KMS-11 (cell line): ENCODE measurements around the gene CCDC38.

Experiments used
- H2AFZ ChIP-seq: fragments of 200-600 bp; sonication (generic); 2 replicates; pipeline ENCODE4 v1.6.1; 2016; ENCODE audit warnings: antibody characterized with exemption, mixed run types, low read depth
- H3K27ac ChIP-seq: fragments of 200-600 bp; sonication (generic); 2 replicates; pipeline ENCODE4 v1.6.1; 2016; ENCODE audit warnings: mild to moderate bottlenecking, mixed run types
- H3K27me3 ChIP-seq: fragments of 200-600 bp; sonication (generic); 2 replicates; pipeline ENCODE4 v1.6.1; 2017; ENCODE audit warnings: mild to moderate bottlenecking, low read depth, mixed run types, moderate library complexity; ENCODE audit not compliant: insufficient read depth
- H3K36me3 ChIP-seq: fragments of 200-600 bp; sonication (generic); 2 replicates; pipeline ENCODE4 v1.6.1; 2017; ENCODE audit warnings: mild to moderate bottlenecking, mixed run types; ENCODE audit not compliant: insufficient read depth
- H3K4me1 ChIP-seq: fragments of 200-600 bp; sonication (generic); 2 replicates; pipeline ENCODE4 v1.6.1; 2016; ENCODE audit warnings: mild to moderate bottlenecking, low read depth, mixed run types; ENCODE audit not compliant: poor library complexity, severe bottlenecking
- H3K4me2 ChIP-seq: fragments of 200-600 bp; sonication (generic); 2 replicates; pipeline ENCODE4 v1.7.0; 2016; ENCODE audit warnings: mild to moderate bottlenecking, mixed run types
- H3K4me3 ChIP-seq: fragments of 200-600 bp; sonication (generic); IDR thresholded peaks from 2 replicates; pipeline ENCODE4 v1.6.1; 2017; ENCODE audit warnings: low read depth, low read length, mixed read lengths; ENCODE audit not compliant: insufficient read depth
- H3K79me2 ChIP-seq: fragments of 200-600 bp; sonication (generic); 2 replicates; pipeline ENCODE4 v1.6.1; 2016; ENCODE audit warnings: low read depth, mixed run types; ENCODE audit not compliant: insufficient read depth
- H3K9ac ChIP-seq: fragments of 200-600 bp; sonication (generic); 2 replicates; pipeline ENCODE4 v1.6.1; 2016; ENCODE audit warnings: mild to moderate bottlenecking, mixed run types
- H4K20me1 ChIP-seq: fragments of 200-600 bp; sonication (generic); 2 replicates; pipeline ENCODE4 v1.6.1; 2016; ENCODE audit warnings: mild to moderate bottlenecking, mixed run types; ENCODE audit not compliant: insufficient read depth
- TF ChIP-seq, protein P1 (sequence below): fragments of 200-600 bp; sonication (generic); conservative IDR thresholded peaks from 2 replicates; pipeline ENCODE4 v1.6.1; 2017; ENCODE audit warnings: low read depth, mild to moderate bottlenecking, antibody characterized with exemption, low read length, moderate library complexity, mixed read lengths

The CCDC38 gene

DNA sequence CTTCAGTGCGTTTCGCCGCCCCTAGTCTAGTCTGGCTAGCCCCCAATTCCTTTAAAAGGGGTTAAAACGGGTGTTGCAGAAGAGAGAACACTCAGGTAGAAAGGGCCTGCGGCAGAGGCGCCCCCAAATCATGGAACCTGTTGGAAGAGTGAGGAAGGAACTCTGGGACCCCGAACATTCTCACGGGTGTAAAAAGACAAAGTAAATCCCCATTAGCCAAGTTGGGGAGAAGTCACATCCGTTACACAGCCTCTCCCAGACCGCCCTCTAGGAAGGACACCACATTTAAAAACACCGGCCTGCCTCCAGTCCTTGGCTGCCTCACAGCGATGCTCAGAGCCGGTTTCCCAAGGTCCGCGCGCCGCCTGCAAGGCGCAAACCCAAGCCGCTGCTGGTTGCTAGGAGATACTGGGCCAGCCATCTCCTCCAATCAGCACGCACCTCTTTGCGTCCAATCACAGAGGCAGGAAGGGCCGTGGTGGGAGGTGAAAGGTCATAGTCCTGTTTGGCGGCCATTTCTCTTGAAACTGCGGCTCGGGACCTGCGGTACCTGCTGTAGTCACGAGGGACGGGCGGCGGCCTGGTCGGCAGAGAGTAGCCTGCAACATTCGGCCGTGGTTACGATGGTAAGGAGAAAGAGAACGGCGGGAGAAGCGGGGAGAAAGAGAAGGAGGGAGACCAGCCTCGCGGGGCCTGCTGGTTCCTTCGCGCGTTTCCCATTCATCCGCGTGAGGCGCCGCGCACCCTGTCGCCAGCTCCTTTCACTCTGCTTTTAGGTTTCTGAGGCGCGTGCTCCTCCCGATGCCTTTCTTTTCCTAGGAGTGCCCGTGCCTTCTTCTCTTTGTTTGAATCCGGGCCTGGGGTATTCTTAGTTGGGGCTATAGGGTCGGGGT lies 83.7 kb downstream of the CCDC38 start, which contains the start of gene SNRPF:
Gene SNRPF, plus strand, starts transcription at position 502 of the 893 bp plus-strand sequence. Its CDS starts 122 bp downstream, at position 624.
- Histone ChIP-seq H3K27me3 (no peaks in the 10 kb centered on the region), H3K4me1 (peaks cover 10% of the 10 kb centered on the region), H4K20me1 (no peaks in the 10 kb centered on the region), H3K27ac (peak within 1 kb of the TSS; percentile 51), H2AFZ (peak within 1 kb of the TSS; percentile 81), H3K4me3 (no peak within 1 kb of the TSS), H3K79me2 (peaks cover 37% of the 10 kb centered on the region), H3K36me3 (peaks cover 4% of the 10 kb centered on the region; the same call in 1 of the 2 replicates), H3K4me2 (peak within 1 kb of the TSS; percentile 83), H3K9ac (peak within 1 kb of the TSS; percentile 75)
- TF ChIP-seq, protein P1, sequence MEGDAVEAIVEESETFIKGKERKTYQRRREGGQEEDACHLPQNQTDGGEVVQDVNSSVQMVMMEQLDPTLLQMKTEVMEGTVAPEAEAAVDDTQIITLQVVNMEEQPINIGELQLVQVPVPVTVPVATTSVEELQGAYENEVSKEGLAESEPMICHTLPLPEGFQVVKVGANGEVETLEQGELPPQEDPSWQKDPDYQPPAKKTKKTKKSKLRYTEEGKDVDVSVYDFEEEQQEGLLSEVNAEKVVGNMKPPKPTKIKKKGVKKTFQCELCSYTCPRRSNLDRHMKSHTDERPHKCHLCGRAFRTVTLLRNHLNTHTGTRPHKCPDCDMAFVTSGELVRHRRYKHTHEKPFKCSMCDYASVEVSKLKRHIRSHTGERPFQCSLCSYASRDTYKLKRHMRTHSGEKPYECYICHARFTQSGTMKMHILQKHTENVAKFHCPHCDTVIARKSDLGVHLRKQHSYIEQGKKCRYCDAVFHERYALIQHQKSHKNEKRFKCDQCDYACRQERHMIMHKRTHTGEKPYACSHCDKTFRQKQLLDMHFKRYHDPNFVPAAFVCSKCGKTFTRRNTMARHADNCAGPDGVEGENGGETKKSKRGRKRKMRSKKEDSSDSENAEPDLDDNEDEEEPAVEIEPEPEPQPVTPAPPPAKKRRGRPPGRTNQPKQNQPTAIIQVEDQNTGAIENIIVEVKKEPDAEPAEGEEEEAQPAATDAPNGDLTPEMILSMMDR = no peak

DNA sequence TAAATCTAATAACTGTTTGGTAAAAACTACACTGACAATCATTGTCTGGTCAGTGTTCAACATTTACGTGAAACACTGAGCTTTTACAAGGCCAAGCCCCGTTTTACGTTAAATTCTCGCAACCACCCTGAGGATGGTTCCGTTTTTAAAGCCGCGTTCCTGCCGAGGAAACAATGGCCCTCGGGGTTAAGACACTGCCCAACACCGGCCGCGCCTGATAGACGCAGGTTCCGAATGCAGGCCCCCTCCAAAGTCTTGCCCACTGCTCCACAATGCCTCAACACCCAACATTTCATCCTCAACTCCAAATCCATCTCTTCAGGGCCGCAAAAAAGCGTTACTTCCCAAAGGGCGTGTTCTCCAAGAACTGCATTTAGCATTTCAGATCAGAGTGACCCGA lies 84.6 kb downstream of the CCDC38 start:
- no peaks in the 10 kb centered on the region for H4K20me1 ChIP-seq
- H2AFZ ChIP-seq = no peak overlapping the region
- peaks cover 34% of the 10 kb centered on the region for H3K79me2 ChIP-seq
- no peak overlapping the region for H3K4me2 ChIP-seq
- TF ChIP-seq, protein P1 = no peak
- no peak overlapping the region for H3K27ac ChIP-seq
- peaks cover 4% of the 10 kb centered on the region; the same call in 1 of the 2 replicates for H3K36me3 ChIP-seq
- H3K9ac ChIP-seq = no peak overlapping the region
- H3K27me3 ChIP-seq = no peaks in the 10 kb centered on the region
- H3K4me3 ChIP-seq = no peak overlapping the region
- peaks cover 10% of the 10 kb centered on the region for H3K4me1 ChIP-seq

DNA sequence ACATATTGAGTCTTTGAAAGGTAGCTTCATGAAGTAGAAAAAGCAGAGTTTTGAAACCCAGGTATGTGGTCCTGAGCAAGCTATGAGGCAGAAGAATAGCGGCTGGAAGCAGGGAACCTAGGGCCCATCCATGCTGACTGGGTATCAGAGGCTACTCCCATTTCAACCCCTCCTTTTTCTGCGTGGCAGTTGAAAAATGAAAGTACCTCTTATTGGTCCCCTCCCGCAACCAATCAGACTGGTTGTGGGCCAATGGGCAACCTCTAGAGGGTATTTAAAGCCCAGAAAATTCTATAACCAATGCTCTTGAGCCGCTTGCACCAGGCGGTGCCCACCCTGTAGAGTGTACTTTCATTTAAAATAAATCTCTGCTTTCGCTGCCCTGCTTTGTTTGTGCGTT lies 85.3 kb downstream of the CCDC38 start:
- Histone ChIP-seq H3K4me1 (peaks cover 10% of the 10 kb centered on the region), H4K20me1 (no peaks in the 10 kb centered on the region), H3K4me2 (no peak overlapping the region), H3K27me3 (no peaks in the 10 kb centered on the region), H3K4me3 (no peak overlapping the region), H3K9ac (no peak overlapping the region), H3K36me3 (no peaks in the 10 kb centered on the region; the same call in 1 of the 2 replicates), H3K79me2 (peaks cover 31% of the 10 kb centered on the region), H3K27ac (no peak overlapping the region), H2AFZ (no peak overlapping the region)
- TF ChIP-seq, protein P1 = no peak

DNA sequence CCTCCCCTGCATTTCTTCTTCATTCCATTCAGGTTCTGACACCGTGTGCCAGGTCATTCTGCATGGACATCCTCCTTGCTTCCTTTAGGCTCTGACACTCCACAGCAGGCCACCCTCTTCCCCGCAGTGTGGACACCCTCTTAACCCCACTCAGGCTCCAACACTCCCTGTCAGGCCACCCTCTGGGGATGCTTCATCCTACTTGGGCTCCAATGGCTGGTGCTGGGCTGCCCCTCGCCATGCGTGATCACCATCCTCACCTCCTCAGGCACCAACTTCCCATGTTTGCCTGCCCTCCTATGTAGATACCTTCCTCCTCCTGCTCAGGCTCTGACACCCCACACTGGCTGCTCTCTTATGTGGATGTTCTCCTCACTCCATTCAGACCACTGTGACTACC lies 90.3 kb downstream of the CCDC38 start:
- Histone ChIP-seq H3K9ac (no peak overlapping the region), H3K27me3 (no peaks in the 10 kb centered on the region), H3K27ac (no peak overlapping the region), H4K20me1 (no peaks in the 10 kb centered on the region), H3K36me3 (no peaks in the 10 kb centered on the region), H3K4me1 (no peaks in the 10 kb centered on the region), H3K4me2 (no peak overlapping the region), H3K4me3 (no peak overlapping the region), H3K79me2 (no peaks in the 10 kb centered on the region), H2AFZ (no peak overlapping the region)
- TF ChIP-seq, protein P1 = no peak
